MM.1S (cell line): ENCODE measurements around the gene PPP2R2D.

Experiments used
- DNase-seq: peaks from one replicate; pipeline ENCODE4 v3.0.0-alpha.2; 2015
- H2AFZ ChIP-seq: fragments of 300-600 bp; sonication (generic); 2 replicates; pipeline ENCODE4 v1.6.0; 2016; ENCODE audit warnings: antibody characterized with exemption, low read length
- H3F3A ChIP-seq: fragments of 300-600 bp; sonication (generic); 2 replicates; pipeline ENCODE4 v1.6.1; 2016; ENCODE audit warnings: mild to moderate bottlenecking, antibody characterized with exemption, low read length, moderate library complexity, mixed read lengths; ENCODE audit not compliant: insufficient read depth
- H3K27ac ChIP-seq: fragments of 300-600 bp; sonication (generic); 2 replicates; pipeline ENCODE4 v1.5.1; 2016; ENCODE audit warnings: mild to moderate bottlenecking, low read length
- H3K27me3 ChIP-seq: fragments of 300-600 bp; sonication (generic); replicated peaks from 2 replicates; pipeline ENCODE4 v1.6.0; 2016; ENCODE audit warnings: low read length; ENCODE audit not compliant: insufficient read depth
- H3K36me3 ChIP-seq: fragments of 300-600 bp; sonication (generic); replicated peaks from 2 replicates; pipeline ENCODE4 v1.6.1; 2016; ENCODE audit warnings: mild to moderate bottlenecking, low read length, mixed read lengths; ENCODE audit not compliant: insufficient read depth
- H3K4me1 ChIP-seq: fragments of 300-600 bp; sonication (generic); 2 replicates; pipeline ENCODE4 v1.6.1; 2016; ENCODE audit warnings: low read length, mixed read lengths
- H3K4me2 ChIP-seq: fragments of 300-600 bp; sonication (generic); 2 replicates; pipeline ENCODE4 v1.6.0; 2016; ENCODE audit warnings: low read depth, low read length
- H3K4me3 ChIP-seq: fragments of 300-600 bp; sonication (generic); 2 replicates; pipeline ENCODE4 v1.5.1; 2016; ENCODE audit warnings: low read length, mixed read lengths
- H3K79me2 ChIP-seq: fragments of 300-600 bp; sonication (generic); 2 replicates; pipeline ENCODE4 v1.6.1; 2016; ENCODE audit warnings: mixed run types, low read length, mixed read lengths
- H3K9ac ChIP-seq: fragments of 300-600 bp; sonication (generic); 2 replicates; pipeline ENCODE4 v1.6.1; 2016; ENCODE audit warnings: low read length, mixed read lengths
- H3K9me2 ChIP-seq: fragments of 300-600 bp; sonication (generic); replicated peaks from 2 replicates; pipeline ENCODE4 v1.6.1; 2016; ENCODE audit warnings: mild to moderate bottlenecking, low read length, mixed read lengths; ENCODE audit not compliant: insufficient read depth
- H3K9me3 ChIP-seq: fragments of 300-600 bp; sonication (generic); replicated peaks from 2 replicates; pipeline ENCODE4 v1.6.1; 2016; ENCODE audit warnings: mild to moderate bottlenecking, low read length, mixed read lengths; ENCODE audit not compliant: insufficient read depth
- H4K20me1 ChIP-seq: fragments of 300-600 bp; sonication (generic); 2 replicates; pipeline ENCODE4 v1.6.1; 2016; ENCODE audit warnings: mild to moderate bottlenecking, low read length, moderate library complexity, mixed read lengths; ENCODE audit not compliant: insufficient read depth
- CTCF ChIP-seq: fragments of 300-600 bp; sonication (generic); IDR thresholded peaks from 2 replicates; pipeline ENCODE4 v1.5.1; 2016; ENCODE audit warnings: antibody characterized with exemption, low read length, mixed read lengths
- EZH2 ChIP-seq: fragments of 300-600 bp; sonication (generic); optimal IDR thresholded peaks from 2 replicates; pipeline ENCODE3; 2017; ENCODE audit warnings: low read depth, mild to moderate bottlenecking, antibody characterized with exemption, low read length, mixed read lengths
- EZH2phosphoT487 ChIP-seq: fragments of 300-600 bp; sonication (generic); IDR thresholded peaks from 2 replicates; pipeline ENCODE4 v1.6.1; 2018; ENCODE audit warnings: antibody characterized with exemption, low read length

PPP2R2D gene

GRCh38 chr10:131907679-131908078 lies 6.9 kb downstream of the PPP2R2D start:
- H3K9me2 ChIP-seq, result no peaks in the 10 kb centered on the region
- H3K4me1 ChIP-seq, result 0 out of 2 replicates have a peak, but pooled peaks cover under 1% of the 10 kb centered on the region
- H4K20me1 ChIP-seq, result no peaks in the 10 kb centered on the region; the same call in 1 of the 2 replicates
- no peak overlapping the region for H3K4me3 ChIP-seq
- H3K4me2 ChIP-seq, result no peak overlapping the region
- H3K79me2 ChIP-seq, result peaks cover 96% of the 10 kb centered on the region
- no peak overlapping the region for H2AFZ ChIP-seq
- no peaks in the 10 kb centered on the region for H3K9me3 ChIP-seq
- no peaks in the 10 kb centered on the region for H3F3A ChIP-seq
- no peak overlapping the region for H3K9ac ChIP-seq
- no peak overlapping the region for H3K27ac ChIP-seq
- DNase-seq, result no peak
- no peak for TF ChIP-seq CTCF
- no peak for TF ChIP-seq EZH2
- no peak for TF ChIP-seq EZH2phosphoT487
- no peaks in the 10 kb centered on the region for H3K27me3 ChIP-seq
- H3K36me3 ChIP-seq, result peaks cover 7% of the 10 kb centered on the region; the same call in 1 of the 2 replicates

- no peak for DNase-seq
- Histone ChIP-seq H3K9ac (no peak overlapping the region), H2AFZ (no peak overlapping the region), H3K9me3 (no peaks in the 10 kb centered on the region), H3K4me2 (no peak overlapping the region), H3K27ac (no peak overlapping the region), H3F3A (no peaks in the 10 kb centered on the region), H3K9me2 (no peaks in the 10 kb centered on the region), H3K36me3 (peaks cover 7% of the 10 kb centered on the region; the same call in 1 of the 2 replicates), H3K4me3 (no peak overlapping the region), H4K20me1 (no peaks in the 10 kb centered on the region; the same call in 1 of the 2 replicates), H3K27me3 (no peaks in the 10 kb centered on the region), H3K4me1 (no peaks in the 10 kb centered on the region), H3K79me2 (peaks cover 95% of the 10 kb centered on the region)
- TF ChIP-seq CTCF (no peak), EZH2 (no peak), EZH2phosphoT487 (no peak)
Measured at GRCh38 chr10:131908151-131908550, 7.3 kb downstream of the PPP2R2D start.

DNA sequence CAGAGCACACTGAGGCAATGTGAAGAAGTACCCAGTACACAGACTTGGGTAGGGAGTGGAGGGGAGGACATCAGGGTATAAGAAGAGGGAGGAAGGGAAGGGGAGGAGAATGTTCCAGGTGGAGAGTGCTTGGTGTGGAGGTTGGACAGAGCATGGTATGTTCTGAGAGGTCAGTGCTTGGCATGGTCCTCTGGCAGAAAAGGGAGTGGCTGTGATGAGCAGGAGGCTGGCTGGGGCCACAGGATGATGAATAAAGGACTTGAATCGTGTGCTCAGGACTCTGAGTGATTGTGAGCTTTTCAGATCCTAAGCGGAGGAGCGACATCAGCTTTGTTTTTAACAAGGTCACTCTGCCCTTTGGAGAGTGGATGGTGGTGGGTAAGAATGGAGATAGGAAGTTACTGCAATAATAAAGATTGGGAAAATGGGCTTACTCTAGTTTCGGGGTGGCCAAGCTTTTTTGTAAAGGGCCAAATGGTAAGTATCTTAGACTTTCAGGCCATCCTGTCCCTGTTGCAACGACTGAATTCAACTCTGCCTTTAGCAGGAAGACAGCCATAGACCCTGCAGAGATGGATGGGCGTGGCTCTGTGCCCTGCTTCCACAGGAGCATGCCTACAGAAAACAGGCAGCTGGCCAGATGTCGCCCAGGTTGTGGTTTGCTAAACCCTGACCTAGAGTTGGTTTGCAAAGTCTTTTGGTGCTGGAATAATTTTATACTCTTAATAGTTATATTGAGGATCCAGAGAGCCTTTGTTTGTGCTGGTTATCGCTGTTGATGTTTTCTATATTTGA lies 8.4 kb downstream of the PPP2R2D start:
- Histone ChIP-seq H3K4me1 (no peaks in the 10 kb centered on the region), H4K20me1 (no peaks in the 10 kb centered on the region; the same call in 1 of the 2 replicates), H3K4me2 (no peak overlapping the region), H2AFZ (no peak overlapping the region), H3K4me3 (no peak overlapping the region), H3K27ac (no peak overlapping the region), H3F3A (no peaks in the 10 kb centered on the region), H3K79me2 (peaks cover 96% of the 10 kb centered on the region), H3K36me3 (peaks cover 7% of the 10 kb centered on the region; the same call in 1 of the 2 replicates), H3K9ac (no peak overlapping the region), H3K9me3 (no peaks in the 10 kb centered on the region), H3K27me3 (no peaks in the 10 kb centered on the region), H3K9me2 (no peaks in the 10 kb centered on the region)
- TF ChIP-seq EZH2phosphoT487, result no peak
- no peak for TF ChIP-seq CTCF
- TF ChIP-seq EZH2, result no peak
- DNase-seq, result no peak
